CD4-positive, alpha-beta T cell treated with Interleukin-4 for 1 hour (primary cell): Measurements from ENCODE around the gene ST3GAL3.

Experiments used
- DNase-seq, 2 donors: peaks; one replicate each; pipeline ENCODE4 v3.0.0-alpha.2; 2020 to 2022

Gene ST3GAL3

GRCh38 chr1:43789604-43790550, 82.5 kb downstream of the ST3GAL3 start:
- peak in 1 of 2 donors; percentile 22 for DNase-seq

GRCh38 chr1:43791243-43791642, 83.9 kb downstream of the ST3GAL3 start:
- DNase-seq: no peak

- no peak for DNase-seq
Observed at GRCh38 chr1:43796111-43796581, 88.8 kb downstream of the ST3GAL3 start.

GRCh38 chr1:43797891-43798290, 90.6 kb downstream of the ST3GAL3 start:
- no peak for DNase-seq

GRCh38 chr1:43799656-43800635, 92.6 kb downstream of the ST3GAL3 start:
- DNase-seq: no peak

- no peak for DNase-seq
Observed at GRCh38 chr1:43800771-43801170, 93.4 kb downstream of the ST3GAL3 start.

- no peak for DNase-seq
Observed at GRCh38 chr1:43801203-43801602, 93.9 kb downstream of the ST3GAL3 start.

GRCh38 chr1:43802356-43802980, 95.1 kb downstream of the ST3GAL3 start:
- no peak for DNase-seq

- no peak for DNase-seq
Observed at GRCh38 chr1:43803105-43803504, 95.8 kb downstream of the ST3GAL3 start.

GRCh38 chr1:43803646-43804045, 96.3 kb downstream of the ST3GAL3 start:
- no peak for DNase-seq

- no peak for DNase-seq
Observed at GRCh38 chr1:43804569-43804968, 97.2 kb downstream of the ST3GAL3 start.

GRCh38 chr1:43805340-43805739, 98.0 kb downstream of the ST3GAL3 start:
- DNase-seq: no peak

GRCh38 chr1:43806183-43806582, 98.8 kb downstream of the ST3GAL3 start:
- DNase-seq: no peak

- no peak for DNase-seq
Observed at GRCh38 chr1:43809097-43809673, 101.8 kb downstream of the ST3GAL3 start.

GRCh38 chr1:43812579-43812978, 105.2 kb downstream of the ST3GAL3 start:
- no peak for DNase-seq

GRCh38 chr1:43814401-43814800, 107.1 kb downstream of the ST3GAL3 start:
- DNase-seq: no peak

- DNase-seq: no peak
Observed at GRCh38 chr1:43817304-43817939, 110.1 kb downstream of the ST3GAL3 start.

GRCh38 chr1:43818691-43819090, 111.4 kb downstream of the ST3GAL3 start:
- DNase-seq: no peak

- no peak for DNase-seq
Observed at GRCh38 chr1:43819357-43819756, 112.0 kb downstream of the ST3GAL3 start.

- DNase-seq: no peak
Observed at GRCh38 chr1:43821471-43821870, 114.1 kb downstream of the ST3GAL3 start.

GRCh38 chr1:43822040-43822690, 114.8 kb downstream of the ST3GAL3 start:
- DNase-seq: no peak
